HG03354 (cell line): ENCODE results near the gene RAB37.

Experiments
- ATAC-seq: cut with Tn5 transposase; IDR thresholded peaks from one replicate; pipeline ENCODE4 v1.9.1; 2021; ENCODE audit warnings: mild to moderate bottlenecking; ENCODE audit not compliant: unreplicated experiment, poor library complexity, severe bottlenecking

RAB37 gene

GRCh38 chr17:74725111-74725510 lies 11.9 kb upstream of the RAB37 start:
- ATAC-seq, result no peak

GRCh38 chr17:74728033-74728701 lies 8.9 kb upstream of the RAB37 start:
- no peak for ATAC-seq

GRCh38 chr17:74728702-74729075 lies 8.4 kb upstream of the RAB37 start:
- no peak for ATAC-seq

GRCh38 chr17:74729368-74729767 lies 7.7 kb upstream of the RAB37 start:
- no peak for ATAC-seq

GRCh38 chr17:74729866-74730265 lies 7.2 kb upstream of the RAB37 start:
- ATAC-seq, result no peak

DNA sequence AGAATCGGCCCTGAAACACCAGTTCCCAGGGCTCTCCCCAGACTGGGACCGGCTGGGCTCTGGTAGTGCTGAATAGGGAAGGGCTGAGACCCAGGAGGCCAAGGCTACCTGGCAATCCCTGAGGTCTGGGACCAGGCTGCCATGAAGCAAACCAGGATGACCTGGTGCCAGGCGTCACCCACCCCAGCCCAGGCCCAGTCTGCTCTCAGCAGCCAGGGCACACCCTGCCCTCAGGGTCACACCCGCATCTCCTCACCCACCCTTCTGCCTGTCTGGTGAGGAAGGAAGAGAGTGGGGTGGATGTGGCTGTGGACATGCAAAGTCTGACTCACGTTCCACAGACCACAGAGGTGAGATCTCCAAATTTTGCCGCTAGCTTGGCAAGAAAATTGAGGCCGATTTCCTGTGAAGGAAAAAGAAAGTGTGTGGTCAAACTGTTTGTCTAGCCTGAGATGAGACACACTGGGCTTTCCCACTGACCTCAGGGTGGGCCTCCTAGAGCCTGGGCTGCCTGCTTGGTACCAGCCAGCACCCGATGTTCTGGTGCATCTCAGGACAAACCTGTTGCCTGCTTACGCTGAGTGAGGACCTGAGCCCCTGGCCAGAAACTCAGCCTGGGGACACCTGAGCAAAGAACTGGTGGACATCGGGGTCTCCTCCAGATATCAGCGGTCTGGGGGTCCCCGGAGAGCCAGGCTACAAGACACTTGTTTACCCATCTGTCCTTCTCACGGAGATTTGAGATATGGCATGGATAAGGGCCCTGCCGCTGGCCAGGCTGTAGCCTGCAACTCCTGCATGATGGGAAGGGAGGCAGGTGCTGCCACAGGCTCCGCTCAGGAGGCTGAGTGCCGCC lies 6.3 kb upstream of the RAB37 start:
- ATAC-seq, result no peak

DNA sequence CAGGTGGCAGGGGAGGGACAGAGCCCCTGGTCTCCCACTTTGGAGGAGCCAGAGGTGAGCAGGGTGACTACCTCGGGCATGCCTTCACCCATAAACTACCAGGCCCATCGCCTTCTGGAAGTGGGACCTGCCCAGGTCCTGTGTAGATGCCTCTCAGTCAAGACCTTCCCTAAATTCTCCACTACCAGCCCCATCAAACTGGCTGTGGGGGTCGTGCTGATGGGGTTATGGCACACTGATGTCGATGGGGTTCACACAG lies 5.8 kb upstream of the RAB37 start:
- ATAC-seq, result no peak

DNA sequence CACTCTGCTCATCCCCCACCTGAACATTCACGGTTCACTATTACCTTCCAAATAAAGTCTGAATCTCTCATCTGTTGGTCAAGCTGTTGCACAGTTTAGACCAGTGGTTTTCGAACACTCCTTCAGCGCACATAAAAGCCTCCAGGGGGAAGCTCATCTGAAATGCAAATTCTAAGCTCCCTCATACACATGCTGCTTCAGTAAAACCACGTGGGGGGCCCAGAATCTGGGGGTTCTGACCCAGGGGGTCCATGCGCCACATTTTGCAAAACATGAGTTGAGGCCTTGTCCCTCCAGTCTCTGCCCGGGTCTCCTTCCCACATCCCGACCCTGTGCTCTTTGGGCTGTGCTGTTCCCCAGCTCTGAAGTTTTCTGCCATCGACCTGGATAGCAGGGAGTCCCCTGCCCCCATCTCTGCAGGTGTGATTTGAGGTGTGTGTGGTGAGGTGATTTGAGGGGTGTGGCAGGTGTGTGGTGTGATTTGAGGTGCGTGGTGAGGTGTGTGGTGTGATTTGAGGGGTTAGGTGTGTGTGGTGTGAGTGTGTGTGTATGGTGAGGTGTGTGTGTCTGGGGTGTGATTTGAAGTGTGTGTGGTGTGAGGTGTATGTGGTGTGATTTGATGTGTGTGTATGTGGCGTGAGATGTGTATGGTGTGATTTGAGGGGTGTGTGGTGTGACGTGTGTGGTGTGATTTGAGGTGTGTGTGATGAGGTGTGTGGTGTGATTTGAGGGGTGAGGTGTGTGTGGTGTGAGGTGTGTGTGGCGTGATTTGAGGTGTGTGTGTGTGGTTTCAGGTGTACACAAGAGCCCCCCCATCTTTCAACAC lies 4.8 kb upstream of the RAB37 start:
- ATAC-seq, result no peak

- ATAC-seq, result no peak
Measured at GRCh38 chr17:74733365-74734122, 3.5 kb upstream of the RAB37 start.

- ATAC-seq, result no peak
Measured at GRCh38 chr17:74734256-74734655, 2.8 kb upstream of the RAB37 start.

DNA sequence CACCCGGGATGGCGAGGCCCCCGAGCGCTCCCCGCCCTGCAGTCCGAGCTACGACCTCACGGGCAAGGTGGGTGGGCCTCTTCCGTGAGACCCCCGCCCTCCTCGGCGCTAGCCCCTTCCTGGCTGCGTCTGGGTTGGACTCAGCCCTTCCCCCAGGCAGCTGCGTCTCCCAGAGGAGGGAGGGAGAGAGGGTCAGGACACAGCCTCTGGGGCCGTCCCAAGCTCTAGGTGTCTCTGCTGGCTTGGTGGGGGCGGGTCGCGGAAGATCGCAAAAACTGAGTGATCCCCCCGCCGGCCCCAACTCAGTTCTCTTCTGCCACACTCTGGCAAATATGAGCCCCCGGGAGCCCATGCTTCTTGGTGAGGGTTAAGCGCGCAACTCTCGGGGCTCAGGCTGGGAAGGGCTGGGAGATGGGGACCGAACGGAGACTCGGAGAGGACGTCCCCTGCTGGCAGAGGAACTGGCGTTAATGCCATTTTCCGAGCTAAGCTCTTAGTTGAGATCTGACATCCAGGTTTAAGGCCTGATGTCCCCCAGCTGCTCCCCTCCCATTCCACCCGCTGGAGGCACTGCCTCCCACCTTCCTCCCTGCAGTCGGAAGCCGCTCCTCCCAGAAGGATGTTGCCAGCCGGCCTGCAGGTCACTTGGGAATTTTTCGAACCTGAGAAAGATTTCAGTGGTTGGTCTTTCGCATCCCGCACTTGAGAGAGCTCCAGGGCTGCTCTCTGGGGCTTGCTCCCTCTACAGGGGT lies 419 bp downstream of the RAB37 start:
- ATAC-seq, result no peak

DNA sequence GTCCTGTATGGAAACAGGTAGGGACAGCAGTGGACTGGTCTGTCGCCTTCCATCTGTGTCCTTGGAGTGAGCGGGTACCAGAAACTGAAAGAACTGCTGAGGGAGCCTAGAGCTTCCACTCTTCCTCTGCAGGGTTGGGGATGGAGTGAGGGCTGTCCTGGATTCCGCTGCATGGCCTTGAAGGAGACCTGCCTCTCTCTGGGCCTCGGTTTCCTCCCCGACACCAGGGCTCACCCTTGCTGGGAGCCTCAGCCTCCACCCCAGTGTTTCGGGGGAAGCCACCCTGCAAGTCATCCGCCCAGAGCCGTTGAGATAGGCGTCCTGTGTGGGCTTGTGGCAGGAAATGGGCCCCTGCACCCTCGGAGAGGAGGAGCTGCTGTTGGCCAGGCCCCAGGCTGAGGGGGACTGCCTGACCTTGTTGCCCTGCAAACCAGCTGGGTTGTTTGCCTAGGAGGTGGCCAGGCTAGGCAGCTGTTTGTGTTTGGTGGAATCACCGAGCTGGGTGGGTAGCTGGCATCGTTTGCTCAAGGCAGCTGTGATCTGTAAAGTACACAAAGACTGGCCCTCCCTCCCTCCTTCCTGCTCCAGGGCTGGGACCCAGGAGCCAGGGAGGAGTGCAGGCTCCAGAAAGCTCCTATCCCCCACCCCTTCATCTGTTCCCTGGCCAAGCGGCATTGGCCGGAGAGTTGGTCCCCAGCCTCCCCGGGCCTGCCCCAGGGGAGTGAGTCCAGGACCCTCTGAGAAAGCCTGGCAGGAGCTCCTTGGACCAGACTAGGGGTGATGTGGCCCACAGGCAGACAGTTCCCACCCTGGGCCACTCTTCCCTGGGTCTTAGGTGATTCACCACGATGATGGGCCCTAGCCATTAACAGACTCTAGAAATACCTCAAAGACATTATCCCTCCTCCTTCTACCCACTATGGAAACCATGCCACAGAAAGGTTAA lies 1.3 kb downstream of the RAB37 start:
- ATAC-seq, result no peak

- no peak for ATAC-seq
Measured at GRCh38 chr17:74739227-74739831, 2.3 kb downstream of the RAB37 start.

GRCh38 chr17:74740173-74740572 lies 3.1 kb downstream of the RAB37 start:
- no peak for ATAC-seq

DNA sequence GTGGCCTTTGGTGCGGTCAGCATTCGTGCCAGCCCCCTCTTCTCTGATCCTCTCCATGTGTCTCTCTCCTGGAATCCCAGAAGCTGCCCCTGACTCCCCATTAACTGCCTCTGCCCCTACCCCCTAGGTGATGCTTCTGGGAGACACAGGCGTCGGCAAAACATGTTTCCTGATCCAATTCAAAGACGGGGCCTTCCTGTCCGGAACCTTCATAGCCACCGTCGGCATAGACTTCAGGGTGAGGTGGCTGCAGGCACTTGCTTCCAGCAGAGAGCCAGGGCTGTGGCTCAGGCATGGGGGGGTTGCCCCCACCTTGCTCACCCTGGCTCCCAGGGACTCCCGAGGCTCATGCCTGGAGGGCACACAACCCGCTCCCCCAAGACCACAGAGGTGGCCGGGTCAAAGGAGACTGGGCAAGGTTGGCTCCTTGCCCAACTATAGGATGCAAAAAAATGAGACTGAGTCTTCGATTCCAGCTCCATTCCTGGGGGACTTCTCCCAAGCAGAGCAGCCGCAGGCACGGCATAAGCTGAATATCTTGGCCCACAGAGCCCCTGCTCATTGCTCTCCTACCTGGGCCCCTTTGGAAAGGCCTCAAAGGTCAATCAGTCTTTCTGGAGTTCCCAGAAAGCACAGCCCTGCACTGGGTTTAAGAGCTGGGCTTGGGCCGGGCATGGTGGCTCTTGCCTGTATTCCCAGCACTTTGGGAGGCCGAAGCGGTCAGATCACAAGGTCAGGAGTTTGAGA lies 3.8 kb downstream of the RAB37 start:
- no peak for ATAC-seq

DNA sequence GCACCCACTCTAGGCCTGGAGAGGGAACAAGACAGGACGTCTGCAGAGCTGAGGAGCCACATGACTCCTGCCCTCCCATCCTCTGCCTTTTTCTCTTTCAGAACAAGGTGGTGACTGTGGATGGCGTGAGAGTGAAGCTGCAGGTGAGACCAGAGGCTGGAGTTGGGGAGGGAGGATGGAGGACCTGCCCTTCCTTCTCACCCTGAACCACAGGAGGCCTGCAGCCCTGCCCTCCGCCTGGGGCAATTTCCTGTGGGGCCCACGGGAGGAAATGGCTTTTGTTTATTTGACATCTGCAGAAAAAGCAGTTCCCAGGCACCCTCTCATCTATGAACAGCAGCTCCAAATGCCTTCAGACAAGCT lies 5.1 kb downstream of the RAB37 start:
- ATAC-seq, result peak; percentile 39

GRCh38 chr17:74742978-74743545 lies 6.0 kb downstream of the RAB37 start:
- ATAC-seq, result no peak
